H1 (cell line): ENCODE results near the gene KIAA1328. TPM values are rescaled to one million over a fixed set of nuclear protein-coding genes. Genes with fewer than 3 reads are reported as not detected.

Source experiments
- CTCF ChIA-PET: fragments of 300-600 bp; sonication (Branson Sonifier 250); formaldehyde crosslinking; loops from one replicate; lab custom pipeline; 2021; ENCODE audit not compliant: partially characterized antibody; lab: Charles Lee
- POLR2A ChIA-PET: fragments of 300-600 bp; sonication (Branson Sonifier 250); formaldehyde crosslinking; loops from one replicate; lab custom pipeline; 2021; ENCODE audit warnings: inconsistent platforms; ENCODE audit not compliant: partially characterized antibody; lab: Charles Lee
- DNase-seq, 2 experiments: peaks; one replicate each; pipeline versions ENCODE4 v3.0.0 to v3.0.0-alpha.2; 2010 to 2022; ENCODE audit warnings: low spot score in 2 of 2, low read depth in 1 of 2, mixed read lengths in 1 of 2
- FAIRE-seq: peaks from 2 replicates; lab custom pipeline; 2011; peaks lifted over from hg19 to GRCh38; lab: Jason Lieb, UNC
- H2AFZ ChIP-seq: 2 replicates; pipeline ENCODE4 v1.8.1; 2012; ENCODE audit warnings: low read length, inconsistent platforms
- H2AK5ac ChIP-seq: 2 replicates; pipeline ENCODE4 v1.6.1; 2013; ENCODE audit warnings: low read depth, low read length
- H2BK120ac ChIP-seq: replicated peaks from 2 replicates; pipeline ENCODE3; 2013; ENCODE audit warnings: low read depth, low read length, inconsistent platforms
- H2BK12ac ChIP-seq: 2 replicates; pipeline ENCODE4 v1.6.1; 2013; ENCODE audit warnings: low read depth, low read length
- H2BK15ac ChIP-seq: 2 replicates; pipeline ENCODE4 v1.6.1; 2013; ENCODE audit warnings: low read length
- H2BK20ac ChIP-seq: 2 replicates; pipeline ENCODE4 v1.6.1; 2013; ENCODE audit warnings: low read length
- H2BK5ac ChIP-seq: 2 replicates; pipeline ENCODE4 v1.6.1; 2013; ENCODE audit warnings: low read depth, low read length
- H3K14ac ChIP-seq: 2 replicates; pipeline ENCODE4 v1.6.1; 2013; ENCODE audit warnings: inconsistent platforms; ENCODE audit not compliant: insufficient read length
- H3K18ac ChIP-seq: 2 replicates; pipeline ENCODE4 v1.6.1; 2013; ENCODE audit warnings: low read length; ENCODE audit errors: extremely low read depth
- H3K23ac ChIP-seq: 2 replicates; pipeline ENCODE4 v1.6.1; 2013; ENCODE audit warnings: inconsistent platforms; ENCODE audit not compliant: insufficient read length
- H3K23me2 ChIP-seq: 2 replicates; pipeline ENCODE4 v1.6.1; 2013; ENCODE audit warnings: low read depth, low read length
- H3K27ac ChIP-seq: 2 replicates; pipeline ENCODE4 v1.6.1; 2011; ENCODE audit warnings: low read depth, low read length, inconsistent platforms
- H3K27me3 ChIP-seq, 4 experiments: replicated peaks in 1 of 4; 1 replicate in 1 of 4; 2 replicates in 3 of 4; pipeline versions ENCODE4 v1.6.1 to v1.8.1; 2011 to 2013; ENCODE audit warnings: low read length in 3 of 4, mild to moderate bottlenecking in 3 of 4, inconsistent platforms in 2 of 4, mixed read lengths in 2 of 4, moderate library complexity in 1 of 4; ENCODE audit not compliant: control insufficient read depth in 3 of 4, insufficient read depth in 3 of 4; ENCODE audit errors: extremely low read depth in 1 of 4
- H3K36me3 ChIP-seq, 4 experiments: 2 replicates each; pipeline versions ENCODE4 v1.6.1 to v1.8.1; 2011 to 2013; ENCODE audit warnings: mild to moderate bottlenecking in 4 of 4, low read length in 3 of 4, moderate library complexity in 2 of 4, control low read depth in 1 of 4, inconsistent platforms in 1 of 4; ENCODE audit not compliant: insufficient read depth in 4 of 4, control insufficient read depth in 2 of 4
- H3K4ac ChIP-seq: replicated peaks from 2 replicates; pipeline ENCODE3; 2013; ENCODE audit warnings: low read length, low read depth, mixed read lengths, inconsistent platforms; ENCODE audit not compliant: insufficient read length
- H3K4me1 ChIP-seq, 4 experiments: replicated peaks in 1 of 4; 1 replicate in 1 of 4; 2 replicates in 3 of 4; pipeline versions ENCODE4 v1.6.1 to v1.8.1; 2011 to 2013; ENCODE audit warnings: low read length in 3 of 4, inconsistent platforms in 2 of 4, mixed read lengths in 1 of 4; ENCODE audit not compliant: insufficient read depth in 4 of 4, control insufficient read depth in 3 of 4
- H3K4me2 ChIP-seq, 2 experiments: 2 replicates each; pipeline versions ENCODE4 v1.6.1 to v1.8.1; 2011 to 2013; ENCODE audit warnings: low read depth in 2 of 2, low read length in 2 of 2, control low read depth in 1 of 2, inconsistent platforms in 1 of 2, mild to moderate bottlenecking in 1 of 2; ENCODE audit not compliant: insufficient read depth in 1 of 2
- H3K4me3 ChIP-seq, 4 experiments: fragments of 200-600, 300-600 bp in 1 of 4; sonication (generic), shearing (Covaris generic), sonication (Bioruptor Twin) in 1 of 4; 2 replicates each; pipeline versions ENCODE4 v1.5.1 to v1.8.1; 2011 to 2016; ENCODE audit warnings: low read length in 4 of 4, low read depth in 3 of 4, control low read depth in 2 of 4, inconsistent platforms in 2 of 4, mild to moderate bottlenecking in 2 of 4, mixed read lengths in 1 of 4, moderate library complexity in 1 of 4; ENCODE audit not compliant: insufficient read depth in 2 of 4; ENCODE audit errors: extremely low read depth in 1 of 4
- H3K56ac ChIP-seq: replicated peaks from 2 replicates; pipeline ENCODE3; 2013; ENCODE audit warnings: low read depth, mild to moderate bottlenecking, mixed read lengths, low read length, inconsistent platforms; ENCODE audit not compliant: insufficient read length
- H3K79me1 ChIP-seq: 2 replicates; pipeline ENCODE4 v1.6.1; 2013; ENCODE audit warnings: low read depth, low read length, control low read depth
- H3K79me2 ChIP-seq, 2 experiments: 2 replicates each; pipeline versions ENCODE4 v1.6.1 to v1.8.1; 2012 to 2013; ENCODE audit warnings: low read length in 2 of 2, mild to moderate bottlenecking in 2 of 2, inconsistent platforms in 1 of 2; ENCODE audit not compliant: insufficient read depth in 2 of 2, control insufficient read depth in 1 of 2
- H3K9ac ChIP-seq, 4 experiments: replicated peaks in 1 of 4; 1 replicate in 1 of 4; 2 replicates in 3 of 4; pipeline versions ENCODE4 v1.6.1 to v1.8.1; 2011 to 2013; ENCODE audit warnings: low read depth in 3 of 4, low read length in 3 of 4, control low read depth in 2 of 4, mild to moderate bottlenecking in 2 of 4, moderate library complexity in 2 of 4, inconsistent platforms in 1 of 4; ENCODE audit errors: extremely low read depth in 1 of 4
- H3K9me3 ChIP-seq, 2 experiments: 2 replicates each; pipeline versions ENCODE4 v1.6.1 to v1.8.1; 2012 to 2013; ENCODE audit warnings: mild to moderate bottlenecking in 2 of 2, moderate library complexity in 2 of 2, control low read depth in 1 of 2, inconsistent platforms in 1 of 2, low read depth in 1 of 2, low read length in 1 of 2, mixed read lengths in 1 of 2; ENCODE audit not compliant: insufficient read depth in 2 of 2
- H4K20me1 ChIP-seq, 2 experiments: replicated peaks in 1 of 2; 2 replicates each; pipeline versions ENCODE3 to v1.8.1; 2011 to 2013; ENCODE audit warnings: inconsistent platforms in 2 of 2, low read length in 2 of 2, mild to moderate bottlenecking in 1 of 2; ENCODE audit not compliant: insufficient read depth in 2 of 2, control insufficient read depth in 1 of 2
- H4K5ac ChIP-seq: 2 replicates; pipeline ENCODE4 v1.6.1; 2013; ENCODE audit warnings: low read length, low read depth, mixed read lengths, inconsistent platforms; ENCODE audit not compliant: insufficient read length
- H4K8ac ChIP-seq: 2 replicates; pipeline ENCODE4 v1.8.0; 2013; ENCODE audit warnings: mild to moderate bottlenecking, moderate library complexity, low read length, inconsistent platforms; ENCODE audit not compliant: insufficient read depth; ENCODE audit errors: extremely low read depth
- H4K91ac ChIP-seq: replicated peaks from 2 replicates; pipeline ENCODE3; 2013; ENCODE audit warnings: low read length, mixed read lengths, inconsistent platforms; ENCODE audit not compliant: insufficient read length
- ASH2L ChIP-seq: fragments of 200-600, 300-600 bp; sonication (generic); IDR thresholded peaks from one replicate; pipeline ENCODE4 v1.7.1; 2017; ENCODE audit warnings: low read length
- ATF3 ChIP-seq: IDR thresholded peaks from 2 replicates; pipeline ENCODE4 v1.6.1; 2011; ENCODE audit warnings: low read depth, mild to moderate bottlenecking, low read length; ENCODE audit not compliant: insufficient read depth
- BACH1 ChIP-seq: IDR thresholded peaks from 2 replicates; pipeline ENCODE4 v1.6.1; 2012; ENCODE audit warnings: low read length, improper control_type of control experiment
- CHD1 ChIP-seq: IDR thresholded peaks from 2 replicates; pipeline ENCODE4 v1.6.1; 2012; ENCODE audit warnings: low read depth, low read length, improper control_type of control experiment
- EP300 ChIP-seq, 2 experiments: IDR thresholded peaks; 1 replicate in 1 of 2; 2 replicates in 1 of 2; pipeline ENCODE4 v1.6.1; 2011 to 2012; ENCODE audit warnings: low read depth in 2 of 2, low read length in 2 of 2, mild to moderate bottlenecking in 2 of 2, borderline replicate concordance in 1 of 2, inconsistent platforms in 1 of 2, moderate library complexity in 1 of 2
- PHF8 ChIP-seq: fragments of 200-600 bp; sonication (generic); conservative IDR thresholded peaks from 2 replicates; pipeline ENCODE4 v1.7.1; 2012; ENCODE audit warnings: low read depth, mild to moderate bottlenecking, inconsistent platforms, low read length, moderate library complexity
- POU5F1 ChIP-seq: IDR thresholded peaks from 2 replicates; pipeline ENCODE4 v1.6.1; 2011; ENCODE audit warnings: low read depth, mild to moderate bottlenecking, low read length, moderate library complexity
- SAP30 ChIP-seq: fragments of 300-600 bp; sonication (generic); IDR thresholded peaks from 2 replicates; pipeline ENCODE4 v1.7.1; 2012; ENCODE audit warnings: low read length, moderate library complexity, mild to moderate bottlenecking, inconsistent platforms; ENCODE audit not compliant: insufficient read depth, insufficient replicate concordance
- SIN3A ChIP-seq, 2 experiments: IDR thresholded peaks in 1 of 2; conservative IDR thresholded peaks in 1 of 2; 2 replicates each; pipeline ENCODE4 v1.6.1; 2011 to 2012; ENCODE audit warnings: low read length in 2 of 2, improper control_type of control experiment in 1 of 2, low read depth in 1 of 2, mild to moderate bottlenecking in 1 of 2
- SP2 ChIP-seq: IDR thresholded peaks from 2 replicates; pipeline ENCODE4 v1.6.1; 2012; ENCODE audit warnings: mild to moderate bottlenecking, low read length, inconsistent platforms
- SRF ChIP-seq: IDR thresholded peaks from 2 replicates; pipeline ENCODE4 v1.6.1; 2011; ENCODE audit warnings: mild to moderate bottlenecking, low read depth, low read length, moderate library complexity
- TAF1 ChIP-seq: IDR thresholded peaks from 2 replicates; pipeline ENCODE4 v1.6.1; 2011; ENCODE audit warnings: mild to moderate bottlenecking, low read depth, low read length
- TBP ChIP-seq: IDR thresholded peaks from 2 replicates; pipeline ENCODE4 v1.6.1; 2011; ENCODE audit warnings: low read depth, low read length, improper control_type of control experiment
- YY1 ChIP-seq: IDR thresholded peaks from 2 replicates; pipeline ENCODE4 v1.6.1; 2011; ENCODE audit warnings: low read depth, mild to moderate bottlenecking, low read length
- WGBS, 2 experiments: shearing (Covaris generic) in 1 of 2; methylation state at CpG; one replicate each; pipeline versions ENCODE4 v1.1.6 to v1.1.7; 2013 to 2015; ENCODE audit warnings: low lambda C conversion rate in 2 of 2, mixed read lengths in 2 of 2, inconsistent platforms in 1 of 2, low coverage in 1 of 2, missing lambda C conversion rate in 1 of 2; ENCODE audit not compliant: insufficient replicate concordance in 2 of 2, insufficient coverage in 1 of 2, insufficient read length in 1 of 2; ENCODE audit errors: extremely low coverage in 1 of 2, missing lambda C conversion rate in 1 of 2; 5-methylcytosine and 5-hydroxymethylcytosine counted together
- polyA plus RNA-seq, 7 experiments: library from polyadenylated mRNA; depleted of rRNA in 3 of 7; stranded (reverse) in 5 of 7; unstranded in 2 of 7; fragments of >200 nt in 5 of 7; fragments of 200-250 nt in 2 of 7; gene quantifications; 1 replicate in 5 of 7; 2 replicates in 1 of 7; 4 replicates in 1 of 7; pipeline versions ENCODE4 v1.2.1 to v1.2.3, GENCODE V29; 2011 to 2013; ENCODE audit warnings: missing spikeins in 2 of 7, mixed read lengths in 2 of 7
- total RNA-seq: library from RNA; stranded (reverse); fragmentation: NEBNext Ultra II Directional; extraction: Animal tissue kit (Norgen Biotek cat#: 25700); gene quantifications from 2 replicates; pipeline ENCODE4 v1.2.1, GENCODE V29; 2021

The KIAA1328 gene
- total and polyA plus RNA-seq, 2 of the 8 experiments (the other 6 are each of a cell fraction or from before 2014, with no cell fraction given) = 2.6 to 5.7 TPM

- Histone ChIP-seq H3K79me2 (no peaks in the 10 kb centered on the region), H3K23ac (no peak overlapping the region), H3K27me3 (no peaks in the 10 kb centered on the region), H3K18ac (no peak overlapping the region), H4K5ac (no peak overlapping the region), H2BK20ac (no peak overlapping the region), H3K9me3 (no peaks in the 10 kb centered on the region), H3K23me2 (no peaks in the 10 kb centered on the region), H2BK12ac (no peak overlapping the region), H3K4me3 (no peak overlapping the region), H3K36me3 (0 out of 8 replicates have a peak, but pooled peaks cover 0 to 4% (median 0%) of the 10 kb centered on the region in 4 experiments), H3K4me1 (no peaks in the 10 kb centered on the region), H3K4me2 (no peak overlapping the region), H3K4ac (no peak overlapping the region), H4K91ac (no peak overlapping the region), H4K20me1 (no peaks in the 10 kb centered on the region), H2AFZ (no peak overlapping the region), H3K79me1 (no peaks in the 10 kb centered on the region)
- CTCF ChIA-PET = interaction anchor here (3.9 kb wide), 1 partner anchor 22 kb away, joined by 12 read pairs; the partner anchor contains the start of genes KIAA1328 and TPGS2
- no peak for FAIRE-seq
- TF ChIP-seq CHD1 = no peak
- no peak for TF ChIP-seq SRF
- no peak for TF ChIP-seq ATF3
- no peak for TF ChIP-seq TBP
- TF ChIP-seq EP300 (IDR thresholded peaks at IDR 0.05; ENCODE audit: borderline replicate concordance in 1 of 2, low read depth in 2 of 2, low read length in 2 of 2) = no peak
- TF ChIP-seq YY1 = no peak
- TF ChIP-seq PHF8 = no peak
- TF ChIP-seq BACH1 = no peak
- no peak for TF ChIP-seq TAF1
- no peak for TF ChIP-seq SAP30
- no peak for TF ChIP-seq SIN3A (conservative IDR thresholded peaks at IDR 0.05 in 1 of 2, IDR thresholded peaks at IDR 0.05 in 1 of 2; ENCODE audit: low read depth in 1 of 2, low read length in 2 of 2)
- TF ChIP-seq POU5F1 = no peak
- no peak for TF ChIP-seq SP2
- no peak for TF ChIP-seq ASH2L
- TF ChIP-seq, all 59 proteins: peak for 0
- Histone ChIP-seq H4K8ac (no peak overlapping the region), H3K9ac (no peak overlapping the region), H2BK120ac (no peak overlapping the region), H3K14ac (no peak overlapping the region), H3K27ac (no peak overlapping the region), H2BK15ac (no peak overlapping the region), H3K56ac (no peak overlapping the region), H2BK5ac (no peak overlapping the region), H2AK5ac (no peak overlapping the region)
- 100% methylated on average over 2 of the region's 2 CpGs; no CpG with 5 or more reads in 1 of the 2 experiments for WGBS, 2 experiments
- DNase-seq = no peak
- POLR2A ChIA-PET = no interaction called here
Observed at GRCh38 chr18:36851202-36851590, 22.3 kb downstream of the KIAA1328 start.
